ENCODE measurements around the gene MRPS12. TPM values are rescaled to one million over a fixed set of nuclear protein-coding genes. Genes with fewer than 3 reads are reported as not detected.

The MRPS12 gene
- polyA plus RNA-seq, 5 donors: 10.9 to 25.8 (median 15.0) TPM

DNA sequence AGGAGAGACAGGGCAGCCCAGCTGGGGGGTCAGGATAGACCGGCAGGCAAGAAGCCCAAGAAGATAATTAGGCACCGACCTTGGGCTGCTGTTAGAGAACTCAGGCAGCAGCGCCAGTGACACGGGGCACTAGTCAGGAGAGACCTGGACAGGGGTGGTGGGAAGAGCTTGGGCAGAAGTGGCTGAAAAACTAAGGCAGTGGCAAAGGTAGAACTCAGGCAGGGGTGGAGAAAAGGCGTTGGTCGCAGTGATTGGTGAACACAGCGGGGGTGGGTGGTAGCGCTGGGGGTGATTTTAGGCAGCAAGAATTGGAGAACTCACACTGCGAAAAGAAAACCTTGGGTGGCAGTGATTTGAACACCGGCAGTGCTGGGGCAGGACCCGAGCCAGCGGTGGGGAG is 23.1 kb upstream of the MRPS12 start:
- DNase-seq: no peak

DNA sequence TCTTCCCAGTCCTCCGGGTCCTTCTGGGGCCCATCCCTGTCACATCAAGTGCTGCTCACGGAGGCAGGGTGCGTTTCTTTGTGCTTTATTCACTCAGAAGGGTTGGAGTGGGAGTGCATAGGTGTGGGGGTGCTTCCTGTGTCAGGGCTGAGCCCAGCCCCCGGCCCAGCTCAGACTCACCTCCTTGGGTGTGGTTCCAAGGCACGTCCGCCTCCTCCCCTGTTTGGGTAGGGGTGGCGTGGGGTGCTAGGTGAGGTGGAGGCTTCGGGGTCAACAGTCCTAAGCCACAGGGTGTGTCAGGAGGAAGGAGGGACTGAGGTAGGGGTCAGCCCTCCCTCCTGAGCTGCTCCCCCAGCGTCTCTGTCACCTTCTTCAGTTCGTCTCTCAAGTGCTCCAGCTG is 21.8 kb upstream of the MRPS12 start:
- no peak for DNase-seq

- DNase-seq: no peak
Observed at GRCh38 chr19:38910488-38910887, 20.3 kb upstream of the MRPS12 start.

DNA sequence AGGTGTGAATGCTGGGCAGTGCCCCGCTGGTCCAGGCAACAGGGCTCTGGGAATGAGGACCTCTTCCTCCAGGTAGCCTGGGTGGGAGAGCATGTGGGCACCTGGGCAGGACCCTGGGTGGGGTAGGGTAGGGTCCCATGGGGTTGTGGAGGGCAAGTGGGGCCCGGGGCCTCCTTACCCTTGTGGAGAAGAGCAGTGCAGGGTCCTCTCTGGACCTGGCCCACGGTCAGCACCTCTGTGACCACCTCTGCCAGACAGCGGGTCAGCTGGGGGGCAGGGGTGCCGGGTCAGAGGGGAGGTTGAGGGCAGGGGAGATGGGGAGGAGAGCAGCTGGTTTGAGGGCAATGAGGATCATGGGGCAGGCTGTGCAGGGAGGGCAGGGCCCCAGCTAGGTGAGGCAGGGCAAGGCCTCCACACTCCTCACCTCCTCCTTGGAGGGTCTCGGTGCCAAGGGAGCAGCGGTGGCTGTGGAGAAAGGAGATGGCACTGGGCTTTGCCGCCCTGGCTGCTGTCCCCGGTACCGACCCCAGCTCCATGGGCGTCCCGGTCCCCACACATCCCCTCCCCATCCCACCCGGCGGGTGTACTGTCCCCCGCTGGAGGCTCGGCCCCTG is 19.2 kb upstream of the MRPS12 start:
- DNase-seq: no peak

DNA sequence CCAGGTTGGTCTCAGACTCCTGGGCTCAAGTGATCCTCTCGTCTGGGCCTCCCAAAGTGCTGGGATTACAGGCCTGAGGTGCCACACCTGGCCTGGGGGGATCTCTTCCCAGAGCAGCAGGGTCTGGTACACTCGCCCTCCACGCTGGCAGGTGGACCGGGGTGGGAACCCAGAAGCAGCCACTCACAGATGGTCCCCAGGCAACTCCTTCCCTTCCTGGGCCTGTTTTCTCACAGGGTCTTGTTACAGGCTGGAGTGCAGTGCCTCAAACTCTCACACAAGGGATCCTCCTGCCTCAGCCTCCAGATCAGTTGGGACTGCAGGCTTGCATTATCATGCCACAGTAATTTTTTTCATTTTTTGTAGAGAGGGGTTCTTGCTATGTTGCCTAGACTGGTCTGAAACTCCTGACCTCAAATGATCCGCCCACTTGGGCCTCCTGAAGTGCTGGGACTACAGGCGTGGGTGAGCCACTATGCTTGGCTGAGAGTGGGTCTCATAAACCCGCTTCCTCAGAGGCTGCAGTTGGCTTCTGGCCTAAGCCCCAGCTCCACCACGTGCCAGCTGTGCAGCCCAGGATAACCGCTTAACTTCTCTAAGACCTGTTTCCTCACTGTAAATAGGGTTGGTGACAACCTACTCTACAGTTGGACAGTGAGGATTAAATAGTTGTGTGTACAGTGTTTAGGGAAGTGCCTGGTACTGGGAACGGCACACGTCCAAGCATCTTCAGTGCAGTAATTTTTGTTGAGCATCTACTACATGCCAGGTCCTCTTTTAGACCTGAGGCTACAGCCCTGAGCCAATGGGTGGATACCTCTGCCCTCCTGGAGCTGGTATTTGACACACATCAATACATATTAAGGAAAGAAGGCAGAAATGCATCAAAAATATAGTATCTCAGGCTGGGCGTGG is 17.9 kb upstream of the MRPS12 start:
- no peak for DNase-seq

GRCh38 chr19:38913958-38914357 is 16.8 kb upstream of the MRPS12 start:
- DNase-seq: no peak

DNA sequence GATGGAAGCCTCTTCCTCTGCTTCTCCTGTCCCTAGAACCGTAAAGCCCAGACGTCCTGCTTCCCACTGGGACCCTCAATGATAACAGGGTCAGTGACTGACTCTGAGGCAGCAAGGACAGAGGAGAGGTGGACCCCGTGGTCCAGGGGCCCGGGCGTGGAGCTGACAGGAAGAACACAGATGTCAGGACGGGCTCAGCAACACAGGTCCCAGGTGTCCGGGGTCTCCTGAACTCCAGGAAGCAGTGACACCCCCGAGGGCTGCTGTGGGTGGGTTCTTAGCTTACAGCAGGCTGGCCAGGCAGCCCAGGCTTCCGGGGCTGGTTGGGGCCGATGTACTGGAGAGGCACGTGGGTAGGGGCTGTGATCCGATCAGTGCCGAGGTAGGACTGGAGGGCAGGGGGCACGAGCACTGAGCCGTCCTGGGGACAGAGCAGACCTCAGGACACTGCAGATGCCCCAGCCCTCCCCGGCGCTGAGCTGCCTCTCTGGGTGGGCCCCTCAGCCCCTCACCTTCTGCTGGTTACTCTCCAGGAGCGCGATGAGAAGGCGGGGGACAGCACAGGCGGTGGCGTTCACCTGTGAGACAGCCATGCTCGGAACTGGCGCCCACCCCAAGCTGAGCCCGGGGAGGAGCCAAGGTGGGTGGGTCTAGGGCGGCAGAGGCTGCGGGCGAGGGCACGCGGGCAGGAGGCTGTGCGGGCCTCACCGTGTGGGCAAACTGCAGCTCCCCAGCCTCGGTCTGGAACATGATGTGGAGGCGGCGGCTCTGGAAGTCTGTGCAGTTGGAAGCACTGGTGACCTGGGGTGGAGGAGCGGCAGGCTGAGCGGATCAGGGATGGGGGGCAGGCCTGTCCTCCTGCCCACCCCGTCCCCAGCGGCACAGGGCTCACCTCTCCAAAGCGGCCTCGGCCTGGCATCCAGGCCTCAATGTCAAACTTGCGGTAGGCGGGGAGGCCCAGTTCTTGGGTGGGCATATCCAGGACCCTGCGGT is 15.1 kb upstream of the MRPS12 start:
- DNase-seq: no peak

GRCh38 chr19:38917516-38917915 is 13.2 kb upstream of the MRPS12 start:
- no peak for DNase-seq

DNA sequence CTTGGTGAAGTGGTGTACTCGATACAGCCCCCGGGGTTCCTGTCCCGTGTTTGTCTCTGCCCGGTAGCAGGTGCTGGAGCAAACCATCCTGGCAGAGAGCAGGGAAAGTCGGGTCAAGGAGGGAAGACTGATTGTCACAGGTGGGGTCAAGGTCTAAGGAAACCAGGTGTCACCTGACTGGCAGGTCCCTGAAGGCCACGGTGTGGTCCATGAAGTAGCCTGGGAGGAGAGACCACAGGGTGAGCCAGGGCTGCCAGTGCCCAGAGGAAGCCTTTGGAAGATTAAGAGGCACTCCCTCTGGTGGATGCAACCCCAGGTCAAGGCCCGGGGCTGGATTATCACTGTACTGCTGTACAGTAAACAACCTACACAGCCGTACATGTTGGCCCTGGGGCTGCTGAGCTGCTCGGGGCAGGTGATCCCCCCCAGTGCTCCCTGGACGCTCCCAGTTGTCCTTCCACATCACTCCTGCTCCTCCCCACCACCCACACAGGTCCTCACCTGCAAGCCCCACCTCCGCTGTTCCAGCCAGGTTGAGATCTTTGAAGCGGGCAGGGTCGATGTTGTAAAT is 12.7 kb upstream of the MRPS12 start:
- no peak for DNase-seq

- DNase-seq: no peak
Observed at GRCh38 chr19:38918526-38918925, 12.2 kb upstream of the MRPS12 start.

- DNase-seq: no peak
Observed at GRCh38 chr19:38919837-38920601, 10.7 kb upstream of the MRPS12 start.

DNA sequence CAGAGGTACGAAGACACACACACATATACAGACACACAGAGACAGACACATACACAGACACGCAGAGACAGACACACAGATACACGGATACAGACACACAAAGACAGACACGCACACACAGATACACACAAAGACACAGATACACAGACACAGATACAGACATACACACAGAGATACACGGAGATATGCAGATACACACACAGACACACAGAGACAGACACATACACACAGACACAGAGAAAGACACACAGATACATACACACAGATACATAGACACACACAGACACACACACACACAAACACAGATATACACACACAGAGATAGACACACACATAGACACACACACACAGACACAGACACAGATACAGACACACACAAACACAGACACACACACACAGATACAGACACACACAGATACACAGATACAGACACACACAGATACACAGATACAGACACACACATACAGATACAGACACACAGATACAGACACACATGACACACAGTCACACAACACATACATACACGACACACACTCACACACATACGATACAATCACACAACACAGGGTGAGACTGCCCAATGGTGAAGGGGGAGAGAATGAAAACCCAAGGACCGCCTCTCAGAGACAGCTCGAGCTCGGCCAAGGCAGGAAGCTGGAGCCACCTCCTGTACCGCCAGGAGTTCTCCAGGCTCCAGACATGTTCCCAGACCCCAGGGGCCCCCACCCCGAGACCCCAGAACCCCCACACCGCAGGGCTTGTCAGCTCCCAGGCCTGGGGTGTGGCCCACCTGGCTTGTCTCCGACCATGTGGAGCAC is 9.9 kb upstream of the MRPS12 start:
- no peak for DNase-seq

GRCh38 chr19:38921420-38922274 is 9.1 kb upstream of the MRPS12 start:
- no peak for DNase-seq

GRCh38 chr19:38922482-38922881 is 8.3 kb upstream of the MRPS12 start:
- no peak for DNase-seq

GRCh38 chr19:38924388-38924787 is 6.4 kb upstream of the MRPS12 start:
- no peak for DNase-seq

DNA sequence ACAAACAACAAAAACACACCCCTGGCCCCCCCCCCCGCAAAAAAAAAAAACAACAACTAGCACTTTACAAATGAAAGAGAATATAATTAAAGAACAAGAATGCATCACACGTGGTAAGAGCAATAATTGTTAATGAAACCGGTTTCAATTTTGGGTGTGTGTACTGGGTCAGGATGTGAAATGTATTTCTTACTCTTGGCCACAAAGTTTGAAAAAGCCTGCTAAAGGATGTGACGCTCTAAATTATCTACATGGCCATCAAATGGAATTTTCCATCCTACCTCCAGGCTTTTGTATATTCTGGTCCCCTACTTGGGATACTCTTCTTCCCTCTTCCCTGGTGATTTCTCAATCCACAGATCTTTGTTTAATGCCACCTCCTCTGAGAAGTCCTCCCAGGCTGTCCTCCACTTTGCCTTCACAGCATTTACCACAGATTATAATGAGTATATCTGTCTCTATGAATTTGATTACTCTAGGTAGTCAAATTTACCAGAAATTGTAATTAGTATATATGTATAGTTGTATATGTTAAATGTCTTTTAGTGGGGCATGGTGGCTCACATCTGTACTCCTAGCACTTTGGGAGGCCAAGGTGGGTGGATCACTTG is 2.2 kb upstream of the MRPS12 start:
- no peak for DNase-seq

DNA sequence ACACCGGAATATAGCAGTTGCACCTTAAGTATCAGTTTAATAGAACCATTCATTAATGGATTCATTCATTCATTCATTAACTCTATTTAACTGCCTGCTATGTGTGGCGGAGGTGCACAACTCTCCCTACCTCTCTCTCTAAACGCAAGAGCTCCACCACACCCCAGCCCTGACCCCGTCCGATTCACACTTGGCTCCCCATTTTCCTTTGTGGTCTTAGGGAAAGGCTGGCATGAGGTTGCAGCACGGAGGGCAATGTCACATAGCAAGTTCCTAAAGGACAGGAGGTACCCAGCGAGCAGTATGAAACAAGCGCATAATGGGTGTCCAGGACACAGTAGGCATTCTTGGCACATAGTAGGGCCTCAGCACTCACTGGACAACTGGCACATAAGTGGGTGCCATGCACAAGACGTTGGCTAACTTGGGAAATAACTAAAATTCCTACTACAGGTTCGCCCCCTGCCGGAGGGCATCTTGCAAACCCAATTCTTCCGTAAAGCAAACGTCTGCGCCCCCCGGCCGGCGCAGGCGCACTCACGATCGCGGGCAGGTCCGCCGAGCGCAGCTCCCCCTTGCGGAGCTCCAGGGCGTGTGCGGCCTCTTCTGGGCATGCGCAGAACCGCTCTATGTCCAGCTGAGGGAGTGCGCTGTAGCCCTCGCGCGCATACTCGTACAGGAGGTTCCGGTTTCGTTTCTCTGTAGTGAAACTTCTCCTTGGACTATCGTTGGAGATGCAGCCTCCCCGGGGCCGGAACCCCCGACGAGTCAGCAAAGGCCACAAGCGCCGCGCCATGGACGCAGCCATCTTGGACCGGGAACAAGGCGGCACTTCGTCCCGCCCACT is 592 bp upstream of the MRPS12 start, which contains the start of gene SARS2:
TSS of gene SARS2 (minus strand) at position 835 of the 847 bp plus-strand sequence. CDS start at position 808, 27 bp downstream.
- peak in 1 of 2 donors; percentile 95 for DNase-seq

DNA sequence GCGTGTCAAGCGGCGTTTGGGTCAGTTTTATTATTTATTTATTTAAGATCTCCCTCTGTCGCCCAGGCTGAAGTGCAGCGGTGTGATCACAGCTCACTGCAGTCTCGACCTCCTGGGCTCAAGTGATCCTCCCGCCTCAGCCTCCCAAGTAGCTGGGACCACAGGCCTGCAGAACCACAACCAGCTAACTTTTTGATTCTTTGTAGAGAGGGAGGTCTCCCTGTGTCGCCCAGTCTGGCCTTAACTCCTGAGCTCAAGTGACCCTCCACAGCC is 713 bp downstream of the MRPS12 start:
- no peak for DNase-seq

Data from right lung (tissue), 5 donors.